ACHN (cell line): ENCODE data around the gene FCN1.

Experiments
- DNase-seq: peaks from one replicate; pipeline ENCODE4 v3.0.0-alpha.2; 2015
- in situ Hi-C: cut with HindIII; loops from 2 replicates; pipeline ENCODE4 v1.10.0; 2017; ENCODE audit warnings: low sequenced_read_pairs, low pct_ligation_motif_present, low pct_unique_long_range_greater_than_20kb

Gene FCN1

DNA sequence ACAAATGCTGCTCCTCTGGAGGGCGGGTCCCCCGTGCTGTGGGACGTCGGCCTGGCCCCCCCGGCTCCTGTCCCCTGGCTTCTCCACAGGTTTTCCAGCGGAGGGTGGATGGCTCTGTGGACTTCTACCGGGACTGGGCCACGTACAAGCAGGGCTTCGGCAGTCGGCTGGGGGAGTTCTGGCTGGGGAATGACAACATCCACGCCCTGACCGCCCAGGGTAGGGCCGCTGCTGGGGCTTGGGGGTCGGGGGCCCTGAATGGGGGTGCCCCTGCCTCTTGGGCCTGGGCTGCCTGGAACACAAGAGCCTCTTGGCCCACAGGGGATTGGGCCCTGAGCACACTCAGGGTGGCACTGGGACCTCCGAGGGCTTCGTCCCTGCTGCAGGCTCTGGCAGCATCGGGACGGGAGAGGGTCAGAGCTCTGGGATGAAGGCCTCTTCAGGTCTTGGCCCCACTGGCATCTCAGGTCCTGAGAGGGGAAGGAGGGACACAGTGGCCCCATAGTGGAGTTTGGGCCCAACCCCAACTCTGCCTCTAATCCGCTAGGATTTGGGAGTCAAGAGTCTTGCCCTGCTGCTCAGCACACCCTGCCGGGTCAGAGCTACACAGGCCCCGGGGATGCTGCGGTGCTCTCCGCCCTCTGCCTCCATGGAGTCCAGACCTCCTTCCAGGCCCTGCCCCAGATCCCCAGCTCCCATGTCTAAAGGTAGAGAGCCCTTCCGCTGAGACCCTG lies 31.9 kb downstream of the FCN1 start:
- no peak for DNase-seq
- in situ Hi-C loops, result no loop called here

DNA sequence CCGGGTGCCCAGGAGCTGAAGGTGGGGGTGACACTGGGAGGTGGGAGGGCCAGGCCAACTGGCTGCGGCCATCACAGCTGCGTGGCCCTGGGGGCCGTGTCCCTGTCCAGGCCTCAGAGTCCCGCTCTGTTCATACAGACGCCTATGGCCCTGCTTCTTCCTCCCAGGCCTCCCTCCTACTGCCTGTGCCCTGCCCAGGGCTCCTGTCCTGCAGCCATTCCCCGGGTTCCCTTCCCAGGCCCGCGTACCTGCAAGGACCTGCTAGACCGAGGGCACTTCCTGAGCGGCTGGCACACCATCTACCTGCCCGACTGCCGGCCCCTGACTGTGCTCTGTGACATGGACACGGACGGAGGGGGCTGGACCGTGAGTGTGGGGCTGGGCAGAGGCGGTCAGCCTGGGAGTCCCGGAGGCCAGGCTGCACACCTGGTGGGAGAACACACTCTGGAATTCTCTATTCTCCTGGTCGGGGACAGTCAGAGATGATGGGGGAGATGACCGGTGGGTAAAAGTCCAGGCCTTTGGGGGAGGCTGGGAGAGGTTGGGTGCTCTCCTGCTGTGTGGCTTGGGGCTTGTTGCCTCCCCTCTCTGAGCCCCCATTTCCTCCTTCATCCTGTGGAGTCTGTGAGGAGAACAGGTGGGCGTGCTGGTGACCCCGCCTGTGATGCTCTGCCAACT lies 32.6 kb downstream of the FCN1 start:
- in situ Hi-C loops, result no loop called here
- DNase-seq, result no peak

DNA sequence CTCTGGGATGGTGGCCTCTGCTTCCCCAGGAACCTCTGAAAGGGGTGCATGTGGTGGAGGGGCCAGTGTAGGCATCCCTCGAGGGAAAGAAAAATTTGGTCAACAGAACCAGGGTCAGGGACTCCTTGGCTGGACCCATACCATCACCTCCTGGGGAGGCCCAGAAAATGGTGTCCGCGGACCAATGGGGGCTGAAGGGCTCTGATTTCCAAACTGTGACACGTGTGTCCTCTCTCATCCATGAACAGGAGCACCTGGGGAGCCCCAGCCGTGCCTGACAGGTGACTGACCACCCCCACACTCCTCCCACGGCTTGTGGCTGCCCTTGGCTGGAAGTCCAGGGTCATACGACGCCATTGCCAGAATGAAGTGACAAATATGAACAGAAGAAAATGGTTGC lies 33.2 kb downstream of the FCN1 start:
- DNase-seq, result no peak
- in situ Hi-C loops, result no loop called here

DNA sequence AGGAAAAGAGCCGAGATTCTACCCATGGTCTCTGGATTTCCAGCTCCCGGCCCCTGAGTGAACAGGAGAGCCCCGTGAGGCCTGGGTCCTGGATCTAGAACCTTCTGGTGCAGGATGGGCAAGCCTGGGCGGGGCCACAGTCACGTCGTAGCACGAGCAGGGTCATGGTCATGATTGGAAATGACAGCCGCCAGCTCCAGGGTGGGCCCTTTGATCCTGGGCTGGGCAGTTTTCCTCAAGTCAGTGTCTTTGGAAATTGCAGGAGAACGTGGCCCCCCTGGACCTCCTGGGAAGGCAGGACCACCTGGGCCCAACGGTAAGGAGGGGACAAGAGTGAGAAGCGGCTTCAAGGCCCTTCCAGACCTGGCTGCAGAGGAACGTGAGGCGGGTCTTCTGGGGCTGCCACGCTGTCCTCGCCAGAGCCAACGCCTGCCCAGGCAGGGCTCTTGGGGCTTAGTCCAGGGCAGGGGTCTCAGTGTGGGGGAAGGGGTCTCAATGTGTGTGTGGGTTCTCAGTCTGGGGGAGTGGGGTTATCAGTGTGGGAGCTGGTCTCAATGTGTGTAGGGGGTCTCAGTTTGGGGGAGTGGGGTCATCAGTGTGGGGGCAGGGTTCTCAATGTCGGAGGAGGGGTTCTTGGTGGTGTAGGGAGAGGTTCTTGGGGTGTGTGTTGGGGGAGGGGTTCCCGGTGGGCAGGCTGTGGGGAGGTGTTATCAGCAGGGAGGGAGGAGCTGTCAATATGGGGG lies 34.5 kb downstream of the FCN1 start:
- no peak for DNase-seq
- in situ Hi-C loops, result no loop called here

GRCh38 chr9:134882204-134882785 lies 35.4 kb downstream of the FCN1 start:
- no peak for DNase-seq
- in situ Hi-C loops, result no loop called here

GRCh38 chr9:134881313-134881670 lies 36.4 kb downstream of the FCN1 start:
- in situ Hi-C loops, result no loop called here
- no peak for DNase-seq

- no peak for DNase-seq
- in situ Hi-C loops, result no loop called here
Observed at GRCh38 chr9:134880484-134881312, 37.0 kb downstream of the FCN1 start, which contains the start of gene FCN2. Gene FCN2 (plus strand): TSS chr9:134880810. CDS start chr9:134880822, 12 bp downstream.

DNA sequence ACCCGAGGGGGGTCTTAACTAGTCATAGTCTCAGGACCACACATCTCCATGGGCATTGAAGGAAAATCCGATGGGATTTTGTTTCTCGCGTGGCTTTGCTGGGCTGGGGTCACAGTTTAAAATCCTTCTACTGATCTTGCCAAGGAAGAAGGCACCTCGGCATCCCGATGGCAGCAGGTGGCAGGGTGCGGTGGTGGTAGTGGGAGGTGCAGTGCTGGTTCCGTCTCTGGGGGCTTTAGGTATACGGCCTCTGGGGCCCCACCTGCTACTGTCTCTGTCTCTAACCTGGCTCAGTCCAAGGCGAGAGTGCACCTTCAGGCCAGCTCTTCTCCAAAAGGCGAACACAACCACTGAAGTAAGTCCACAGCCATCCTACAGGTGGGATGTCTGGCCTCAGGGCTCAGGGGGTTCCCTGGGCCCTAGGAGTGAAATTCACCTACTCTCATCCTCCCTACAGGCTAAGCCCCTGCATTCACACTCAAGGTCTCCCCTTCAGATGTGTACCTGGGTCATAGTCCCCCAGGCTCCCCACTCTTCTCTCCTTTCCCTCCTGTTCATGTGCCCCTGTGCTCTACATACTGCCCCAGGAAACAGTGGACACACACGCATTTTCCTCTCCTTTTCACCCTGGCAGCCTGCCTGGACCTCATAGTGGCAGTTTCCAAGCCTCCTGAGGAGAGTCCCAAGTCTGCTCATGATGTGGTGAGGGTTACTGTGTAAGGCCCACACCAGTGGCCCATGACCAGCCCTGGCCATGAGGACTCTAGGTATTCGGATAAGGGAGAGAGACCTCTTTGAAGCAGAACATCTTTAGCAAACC lies 37.8 kb downstream of the FCN1 start:
- in situ Hi-C loops, result no loop called here
- DNase-seq, result no peak

DNA sequence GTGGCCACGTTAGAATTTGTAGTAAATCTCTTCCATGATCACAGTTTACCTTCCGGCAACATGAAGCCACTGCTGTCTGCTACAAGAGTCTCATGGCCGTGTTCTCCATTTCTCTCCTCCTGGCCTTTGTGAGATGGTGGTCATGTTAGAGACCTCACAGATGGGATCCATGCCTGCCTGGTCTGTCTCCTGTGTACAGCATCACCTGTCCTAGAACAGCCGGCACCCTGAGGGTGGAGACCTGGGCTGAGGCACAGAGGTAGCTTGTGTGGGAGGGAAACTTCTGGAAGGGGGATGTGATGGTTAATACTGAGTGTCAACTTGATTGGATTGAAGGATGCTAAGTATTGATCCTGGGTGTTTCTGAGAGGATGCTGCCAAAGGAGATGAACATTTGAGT lies 40.2 kb downstream of the FCN1 start:
- in situ Hi-C loops, result no loop called here
- DNase-seq, result no peak

- in situ Hi-C loops, result no loop called here
- DNase-seq, result no peak
Observed at GRCh38 chr9:134875371-134875770, 42.3 kb downstream of the FCN1 start.

DNA sequence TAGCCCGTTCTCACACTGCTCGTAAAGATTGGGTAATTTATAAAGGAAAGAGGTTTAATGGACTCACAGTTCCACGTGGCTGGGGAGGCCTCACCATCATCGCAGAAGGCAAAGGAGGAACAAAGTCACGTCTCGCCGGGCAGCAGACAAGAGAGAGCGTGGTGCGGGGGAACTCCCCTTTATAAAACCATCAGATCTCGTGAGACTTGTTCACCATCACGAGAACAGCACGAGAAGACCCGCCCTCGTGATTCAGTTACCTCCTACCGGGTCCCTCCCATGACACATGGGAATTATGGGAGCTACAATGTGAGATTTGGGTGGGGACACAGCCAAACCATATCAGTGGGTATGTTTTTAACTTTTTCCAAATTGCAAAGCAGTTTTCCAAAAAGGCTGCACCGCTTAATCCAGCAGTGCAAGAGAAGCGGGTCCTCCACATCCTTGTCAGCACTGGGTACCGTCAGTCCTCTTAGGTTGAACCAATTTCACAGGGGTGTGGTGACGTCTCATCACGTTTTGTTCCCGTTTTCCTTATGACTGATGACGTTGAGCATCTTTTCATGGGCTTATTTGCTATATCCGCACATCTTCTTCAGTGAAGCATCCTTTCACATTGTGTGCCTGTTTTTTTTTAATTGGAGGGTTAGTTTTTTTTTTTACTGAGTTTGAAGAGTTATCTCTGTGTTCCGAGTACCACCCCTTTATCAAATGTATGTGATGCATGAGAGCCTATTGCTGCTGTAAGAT lies 45.1 kb downstream of the FCN1 start:
- in situ Hi-C loops, result no loop called here
- DNase-seq, result no peak

DNA sequence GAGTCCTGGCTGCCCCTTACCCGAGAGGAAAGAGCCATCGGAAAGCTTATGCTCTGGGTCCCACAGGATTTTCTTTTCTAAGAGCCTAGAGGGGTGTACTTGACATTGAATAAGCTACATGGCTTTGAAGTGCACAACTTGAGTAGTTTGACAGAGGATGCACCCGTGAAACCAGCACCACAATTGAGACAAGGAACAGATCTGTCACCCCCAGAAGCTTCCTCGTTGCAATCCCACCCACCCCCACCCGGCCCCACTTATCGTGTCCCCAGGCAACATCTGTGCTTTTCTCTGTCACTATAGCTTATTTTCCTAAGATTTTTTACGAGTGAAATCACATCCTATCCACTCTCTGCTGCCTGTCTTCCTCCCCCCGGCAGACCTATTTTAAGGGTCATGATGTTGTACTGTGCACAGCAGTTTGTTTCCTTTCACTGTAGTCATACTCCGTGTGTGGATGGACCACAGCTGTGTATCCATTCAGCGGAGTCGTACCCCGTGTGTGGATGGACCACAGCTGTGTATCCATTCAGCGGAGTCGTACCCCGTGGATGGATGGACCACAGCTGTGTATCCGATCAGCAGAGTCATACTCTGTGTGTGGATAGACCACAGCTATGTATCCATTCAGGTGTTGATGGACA lies 45.9 kb downstream of the FCN1 start:
- no peak for DNase-seq
- in situ Hi-C loops, result no loop called here

- no peak for DNase-seq
- in situ Hi-C loops, result no loop called here
Observed at GRCh38 chr9:134870746-134871662, 46.7 kb downstream of the FCN1 start.

DNA sequence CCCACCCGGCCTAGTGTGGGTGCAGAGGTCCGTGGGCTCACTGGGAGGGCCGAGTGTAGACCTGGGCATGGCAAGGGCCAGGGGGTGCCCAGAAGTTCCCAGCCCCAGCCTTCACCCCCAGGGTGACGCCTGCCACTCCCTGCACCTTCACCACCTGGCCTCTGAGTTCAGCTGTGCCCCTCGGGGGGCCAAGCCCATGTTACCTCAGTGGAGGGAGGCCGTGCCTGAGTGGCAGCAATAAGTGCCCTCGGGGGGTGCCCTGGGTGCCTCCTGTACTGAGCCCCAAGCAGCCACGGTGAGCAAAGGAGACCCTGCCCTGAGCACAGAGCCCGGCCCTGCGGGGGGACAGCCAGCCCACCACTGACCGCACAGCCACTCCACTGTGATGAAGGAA lies 47.4 kb downstream of the FCN1 start:
- no peak for DNase-seq
- in situ Hi-C loops, result no loop called here

DNA sequence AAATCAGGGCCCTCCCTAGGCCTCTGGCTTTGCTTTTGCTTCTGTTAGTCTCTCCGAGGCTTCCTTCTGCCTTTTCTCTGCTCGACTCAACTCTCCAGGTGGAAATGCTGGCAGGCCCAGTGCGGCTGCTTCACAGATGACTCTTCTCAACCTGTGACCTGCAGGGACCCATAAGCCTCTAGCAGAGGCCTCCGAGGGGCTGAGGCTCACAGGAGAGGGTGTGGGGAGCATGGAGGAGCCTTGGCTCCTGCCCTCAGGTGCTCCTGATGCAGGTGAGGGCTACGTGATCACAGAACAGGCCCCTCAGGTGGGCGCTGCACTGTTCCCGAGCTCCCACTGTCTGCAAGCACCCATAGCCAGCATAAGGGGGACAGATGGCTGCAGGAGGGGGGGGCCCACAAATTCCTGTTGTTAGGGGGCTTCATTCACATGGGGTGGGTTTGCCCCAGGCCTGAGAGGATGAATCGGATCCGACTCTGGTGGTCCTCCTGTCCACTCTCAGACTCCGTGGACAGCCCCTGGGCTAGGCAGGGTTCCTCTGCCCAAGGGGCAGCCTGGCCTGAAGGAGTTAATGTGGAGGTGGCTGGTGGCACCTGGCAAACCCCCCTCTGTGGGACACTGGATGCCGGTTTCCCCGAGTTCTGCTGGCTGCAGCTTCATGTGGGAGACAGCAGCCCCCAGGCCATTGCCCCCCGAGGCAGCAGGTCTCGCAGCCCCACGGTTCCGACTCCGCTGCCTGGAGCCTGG lies 48.0 kb downstream of the FCN1 start:
- no peak for DNase-seq
- in situ Hi-C loops, result no loop called here
